Parathyroid adenoma (tissue), 2 donors: Measurements from ENCODE around the gene EFNA5.

Source experiments
- H2AFZ ChIP-seq: fragments of 300-600 bp; sonication (generic); one replicate; pipeline ENCODE4 v1.7.0; 2017; ENCODE audit warnings: antibody characterized with exemption, mild to moderate bottlenecking
- H3K27ac ChIP-seq: fragments of 300-600 bp; sonication (generic); one replicate; pipeline ENCODE4 v1.7.0; 2017
- H3K27me3 ChIP-seq: fragments of 300-600 bp; sonication (generic); one replicate; pipeline ENCODE4 v1.7.0; 2017; ENCODE audit warnings: low read length; ENCODE audit not compliant: control insufficient read depth, insufficient read depth
- H3K36me3 ChIP-seq: fragments of 300-600 bp; sonication (generic); one replicate; pipeline ENCODE4 v1.7.0; 2017; ENCODE audit warnings: low read length; ENCODE audit not compliant: control insufficient read depth, insufficient read depth
- H3K4me1 ChIP-seq: fragments of 300-600 bp; sonication (generic); one replicate; pipeline ENCODE4 v1.7.0; 2017; ENCODE audit warnings: control low read depth
- H3K4me2 ChIP-seq: fragments of 300-600 bp; sonication (generic); one replicate; pipeline ENCODE4 v1.7.0; 2017; ENCODE audit warnings: low read length
- H3K4me3 ChIP-seq: fragments of 300-600 bp; sonication (generic); one replicate; pipeline ENCODE4 v1.7.0; 2017; ENCODE audit warnings: low read depth, low read length
- H3K79me2 ChIP-seq: fragments of 300-600 bp; sonication (generic); one replicate; pipeline ENCODE4 v1.7.0; 2017; ENCODE audit warnings: control low read depth
- H3K9ac ChIP-seq: fragments of 300-600 bp; sonication (generic); one replicate; pipeline ENCODE4 v1.7.0; 2017; ENCODE audit warnings: mild to moderate bottlenecking
- H3K9me3 ChIP-seq: fragments of 300-600 bp; sonication (generic); one replicate; pipeline ENCODE4 v1.7.0; 2017; ENCODE audit warnings: low read length; ENCODE audit not compliant: control insufficient read depth
- CTCF ChIP-seq: fragments of 300-600 bp; sonication (generic); IDR thresholded peaks from one replicate; pipeline ENCODE4 v1.7.0; 2017; ENCODE audit warnings: antibody characterized with exemption, mild to moderate bottlenecking
- donor health status: primary hyperparathyroidism.

The EFNA5 gene

GRCh38 chr5:107619781-107620180 is 51.0 kb downstream of the EFNA5 start:
- H3K4me3 ChIP-seq = no peak overlapping the region
- no peaks in the 10 kb centered on the region for H3K27me3 ChIP-seq
- H3K79me2 ChIP-seq = no peaks in the 10 kb centered on the region
- no peak overlapping the region for H3K27ac ChIP-seq
- no peaks in the 10 kb centered on the region for H3K4me1 ChIP-seq
- no peak overlapping the region for H3K4me2 ChIP-seq
- H3K36me3 ChIP-seq = no peaks in the 10 kb centered on the region
- TF ChIP-seq CTCF = no peak
- H2AFZ ChIP-seq = no peak overlapping the region
- no peak overlapping the region for H3K9ac ChIP-seq
- no peaks in the 10 kb centered on the region for H3K9me3 ChIP-seq

DNA sequence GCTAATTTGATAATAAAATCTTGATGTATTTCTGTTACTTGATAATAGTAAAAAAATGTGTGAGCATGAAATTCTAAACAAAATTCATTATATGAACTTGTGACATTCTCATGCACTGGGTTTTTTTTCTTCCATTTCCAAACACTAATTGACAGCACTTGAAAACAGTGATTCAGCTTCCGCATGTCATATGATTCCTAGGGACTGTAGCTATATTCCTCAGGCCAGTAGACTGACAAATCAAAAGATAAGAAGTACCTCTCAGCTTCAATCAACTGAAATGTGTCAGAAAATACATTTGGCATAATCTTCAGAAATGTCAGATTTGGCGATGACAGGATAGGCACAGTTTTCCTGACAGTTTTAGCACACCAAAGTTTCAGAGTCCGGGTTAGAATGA is 52.5 kb downstream of the EFNA5 start:
- Histone ChIP-seq H3K79me2 (no peaks in the 10 kb centered on the region), H3K27ac (no peak overlapping the region), H3K36me3 (no peaks in the 10 kb centered on the region)

DNA sequence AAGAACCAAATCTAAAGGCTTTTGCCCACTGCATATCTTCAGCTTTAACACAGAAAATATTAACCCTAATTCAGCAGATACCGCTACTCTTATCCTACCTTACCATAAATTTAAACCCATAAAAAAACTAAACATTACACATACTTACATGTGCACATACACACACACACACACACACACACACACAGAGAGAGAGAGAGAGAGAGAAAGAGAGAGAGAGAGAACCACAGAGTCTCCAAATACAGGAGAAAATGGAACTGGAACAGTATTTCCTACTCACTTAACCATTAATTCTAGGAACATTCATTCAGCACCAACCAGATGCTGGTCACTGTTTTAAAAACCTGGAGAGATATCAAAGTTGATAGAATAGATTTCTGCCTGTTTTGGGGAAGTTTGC is 53.7 kb downstream of the EFNA5 start:
- H3K36me3 ChIP-seq = no peaks in the 10 kb centered on the region
- no peak for TF ChIP-seq CTCF
- H3K4me2 ChIP-seq = no peak overlapping the region
- H3K4me1 ChIP-seq = no peaks in the 10 kb centered on the region
- H3K79me2 ChIP-seq = no peaks in the 10 kb centered on the region
- no peak overlapping the region for H2AFZ ChIP-seq
- no peak overlapping the region for H3K4me3 ChIP-seq
- H3K9me3 ChIP-seq = no peaks in the 10 kb centered on the region
- H3K27me3 ChIP-seq = no peaks in the 10 kb centered on the region
- no peak overlapping the region for H3K9ac ChIP-seq
- no peak overlapping the region for H3K27ac ChIP-seq

More for the DNA sequence above, 52.5 kb downstream of the EFNA5 start:
- no peak overlapping the region for H3K4me2 ChIP-seq
- H3K9ac ChIP-seq = no peak overlapping the region
- H3K4me3 ChIP-seq = no peak overlapping the region
- no peaks in the 10 kb centered on the region for H3K4me1 ChIP-seq
- H3K9me3 ChIP-seq = no peaks in the 10 kb centered on the region
- TF ChIP-seq CTCF = no peak
- H2AFZ ChIP-seq = no peak overlapping the region
- no peaks in the 10 kb centered on the region for H3K27me3 ChIP-seq

DNA sequence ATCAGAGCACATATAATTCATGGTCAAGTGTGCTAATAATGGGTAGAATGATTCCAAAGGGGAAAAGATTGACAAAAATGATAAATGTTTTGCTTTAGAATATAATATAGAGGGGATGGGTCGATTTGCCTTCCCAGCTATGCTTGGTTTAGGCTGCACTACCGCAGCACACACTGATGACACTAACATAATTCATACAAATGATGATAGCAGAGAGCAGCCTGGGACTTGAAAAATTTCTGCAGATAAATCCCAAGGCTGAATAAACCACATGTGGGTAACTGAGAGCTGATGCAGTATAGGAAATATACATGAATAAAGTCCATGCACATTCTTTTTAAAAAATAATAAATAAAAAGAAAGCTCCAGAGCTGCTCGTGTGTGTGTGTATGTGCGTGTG is 54.5 kb downstream of the EFNA5 start:
- no peak overlapping the region for H2AFZ ChIP-seq
- no peaks in the 10 kb centered on the region for H3K79me2 ChIP-seq
- H3K9me3 ChIP-seq = no peaks in the 10 kb centered on the region
- H3K27ac ChIP-seq = no peak overlapping the region
- H3K4me2 ChIP-seq = no peak overlapping the region
- no peaks in the 10 kb centered on the region for H3K4me1 ChIP-seq
- no peak overlapping the region for H3K4me3 ChIP-seq
- no peak for TF ChIP-seq CTCF
- H3K36me3 ChIP-seq = no peaks in the 10 kb centered on the region
- no peak overlapping the region for H3K9ac ChIP-seq
- no peaks in the 10 kb centered on the region for H3K27me3 ChIP-seq

GRCh38 chr5:107615299-107615817 is 55.4 kb downstream of the EFNA5 start:
- no peaks in the 10 kb centered on the region for H3K4me1 ChIP-seq
- no peaks in the 10 kb centered on the region for H3K27me3 ChIP-seq
- H3K4me3 ChIP-seq = no peak overlapping the region
- TF ChIP-seq CTCF = no peak
- no peaks in the 10 kb centered on the region for H3K36me3 ChIP-seq
- no peak overlapping the region for H3K27ac ChIP-seq
- H3K9ac ChIP-seq = no peak overlapping the region
- H3K4me2 ChIP-seq = no peak overlapping the region
- H3K9me3 ChIP-seq = no peaks in the 10 kb centered on the region
- H3K79me2 ChIP-seq = no peaks in the 10 kb centered on the region
- H2AFZ ChIP-seq = no peak overlapping the region
